NCI-H446 (cell line): ENCODE results near the gene PRIMPOL.
A peak's percentile ranks its signal among the peaks of the same experiment; 100 is the strongest.
"Not testable (repeated sequence)": the region's sequence is repeated elsewhere in the genome, so short reads cannot be mapped to it uniquely, and the experiment has no call there.

Experiments used
- DNase-seq, 2 experiments: peaks; one replicate each; lab custom pipeline; 2025; lab: John Stamatoyannopoulos, UW

PRIMPOL gene

GRCh38 chr4:184649026-184649970 lies at the start of gene PRIMPOL, which contains the start of gene CASP3:
TSS of gene PRIMPOL (plus strand) at chr4:184649738. CDS start at chr4:184657141, 7,403 bp downstream.
TSS of gene CASP3 (minus strand) at chr4:184649447. CDS start at chr4:184638453, 10,994 bp downstream.
- peak; percentile 87 to 95 for DNase-seq

- not testable (repeated sequence) for DNase-seq
Measured at GRCh38 chr4:184600982-184601381, 48.6 kb upstream of the PRIMPOL start.

- not testable (repeated sequence) for DNase-seq
Measured at GRCh38 chr4:184602857-184603256, 46.7 kb upstream of the PRIMPOL start.

GRCh38 chr4:184607429-184607828 lies 42.1 kb upstream of the PRIMPOL start:
- DNase-seq: not testable (repeated sequence)

GRCh38 chr4:184612074-184612473 lies 37.5 kb upstream of the PRIMPOL start:
- DNase-seq: no peak

GRCh38 chr4:184613405-184613804 lies 36.1 kb upstream of the PRIMPOL start:
- DNase-seq: no peak

- DNase-seq: no peak
Measured at GRCh38 chr4:184614509-184614908, 35.0 kb upstream of the PRIMPOL start.

GRCh38 chr4:184616168-184616567 lies 33.4 kb upstream of the PRIMPOL start:
- DNase-seq: not testable (repeated sequence)

- DNase-seq: no peak
Measured at GRCh38 chr4:184616633-184617551, 32.6 kb upstream of the PRIMPOL start.

- DNase-seq: no peak
Measured at GRCh38 chr4:184617600-184618196, 31.8 kb upstream of the PRIMPOL start.

GRCh38 chr4:184620212-184620867 lies 29.2 kb upstream of the PRIMPOL start:
- DNase-seq: no peak

GRCh38 chr4:184621518-184621917 lies 28.0 kb upstream of the PRIMPOL start:
- no peak for DNase-seq

- DNase-seq: not testable (repeated sequence)
Measured at GRCh38 chr4:184624504-184624903, 25.0 kb upstream of the PRIMPOL start.

GRCh38 chr4:184624972-184625554 lies 24.5 kb upstream of the PRIMPOL start:
- no peak for DNase-seq

GRCh38 chr4:184625783-184626596 lies 23.5 kb upstream of the PRIMPOL start:
- not testable (repeated sequence) for DNase-seq

- no peak for DNase-seq
Measured at GRCh38 chr4:184628103-184628502, 21.4 kb upstream of the PRIMPOL start.

- DNase-seq: no peak
Measured at GRCh38 chr4:184632842-184633241, 16.7 kb upstream of the PRIMPOL start.

GRCh38 chr4:184635381-184635780 lies 14.2 kb upstream of the PRIMPOL start:
- no peak for DNase-seq

GRCh38 chr4:184636144-184636543 lies 13.4 kb upstream of the PRIMPOL start:
- no peak for DNase-seq

GRCh38 chr4:184636897-184637296 lies 12.6 kb upstream of the PRIMPOL start:
- DNase-seq: no peak
